ENCODE results near the gene TMEM141.

- TF ChIP-seq, protein P1, sequence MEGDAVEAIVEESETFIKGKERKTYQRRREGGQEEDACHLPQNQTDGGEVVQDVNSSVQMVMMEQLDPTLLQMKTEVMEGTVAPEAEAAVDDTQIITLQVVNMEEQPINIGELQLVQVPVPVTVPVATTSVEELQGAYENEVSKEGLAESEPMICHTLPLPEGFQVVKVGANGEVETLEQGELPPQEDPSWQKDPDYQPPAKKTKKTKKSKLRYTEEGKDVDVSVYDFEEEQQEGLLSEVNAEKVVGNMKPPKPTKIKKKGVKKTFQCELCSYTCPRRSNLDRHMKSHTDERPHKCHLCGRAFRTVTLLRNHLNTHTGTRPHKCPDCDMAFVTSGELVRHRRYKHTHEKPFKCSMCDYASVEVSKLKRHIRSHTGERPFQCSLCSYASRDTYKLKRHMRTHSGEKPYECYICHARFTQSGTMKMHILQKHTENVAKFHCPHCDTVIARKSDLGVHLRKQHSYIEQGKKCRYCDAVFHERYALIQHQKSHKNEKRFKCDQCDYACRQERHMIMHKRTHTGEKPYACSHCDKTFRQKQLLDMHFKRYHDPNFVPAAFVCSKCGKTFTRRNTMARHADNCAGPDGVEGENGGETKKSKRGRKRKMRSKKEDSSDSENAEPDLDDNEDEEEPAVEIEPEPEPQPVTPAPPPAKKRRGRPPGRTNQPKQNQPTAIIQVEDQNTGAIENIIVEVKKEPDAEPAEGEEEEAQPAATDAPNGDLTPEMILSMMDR (IDR thresholded peaks at IDR 0.05), result no peak
- no peak for TF ChIP-seq ZFX (IDR thresholded peaks at IDR 0.05; ENCODE audit: borderline replicate concordance)
Observed at GRCh38 chr9:136774416-136775045, 16.6 kb upstream of the TMEM141 start.
